Keratinocyte (primary cell): ENCODE data around the gene APOD. TPM values are rescaled to one million over a fixed set of nuclear protein-coding genes. Genes with fewer than 3 reads are reported as not detected.

Source experiments
- DNase-seq: peaks from one replicate; pipeline ENCODE4 v3.0.0-alpha.2; 2011; ENCODE audit warnings: low read depth, missing footprints, low spot score
- FAIRE-seq: peaks from 2 replicates; lab custom pipeline; 2011; peaks lifted over from hg19 to GRCh38; lab: Jason Lieb, UNC
- H2AFZ ChIP-seq: 2 replicates; pipeline ENCODE4 v1.6.0; 2012; ENCODE audit warnings: low read length, control low read depth, inconsistent platforms; ENCODE audit not compliant: control insufficient read depth
- H3K27ac ChIP-seq: 2 replicates; pipeline ENCODE4 v1.5.1; 2011; ENCODE audit warnings: low read length; ENCODE audit not compliant: control insufficient read depth, insufficient read depth
- H3K27me3 ChIP-seq: 3 replicates; pipeline ENCODE4 v1.6.0; 2011; ENCODE audit warnings: low read length; ENCODE audit not compliant: control insufficient read depth, insufficient read depth; ENCODE audit errors: extremely low read depth
- H3K36me3 ChIP-seq, 2 experiments: 2 replicates in 1 of 2; 3 replicates in 1 of 2; pipeline ENCODE4 v1.5.1; 2011; ENCODE audit warnings: low read length in 2 of 2, mild to moderate bottlenecking in 1 of 2; ENCODE audit not compliant: control insufficient read depth in 2 of 2, insufficient read depth in 2 of 2; ENCODE audit errors: extremely low read depth in 1 of 2
- H3K4me1 ChIP-seq: 3 replicates; pipeline ENCODE4 v1.5.1; 2011; ENCODE audit warnings: low read length; ENCODE audit not compliant: control insufficient read depth, insufficient read depth; ENCODE audit errors: extremely low read depth
- H3K4me2 ChIP-seq: 3 replicates; pipeline ENCODE4 v1.6.0; 2011; ENCODE audit warnings: low read depth, low read length; ENCODE audit not compliant: control insufficient read depth, insufficient read depth; ENCODE audit errors: extremely low read depth
- H3K4me3 ChIP-seq, 3 experiments: fragments of 200-600 bp in 1 of 3; sonication (generic) in 1 of 3; 2 replicates in 2 of 3; 3 replicates in 1 of 3; pipeline ENCODE4 v1.5.1; 2011 to 2016; ENCODE audit warnings: low read length in 3 of 3, mild to moderate bottlenecking in 3 of 3, control low read depth in 2 of 3, inconsistent platforms in 1 of 3, low read depth in 1 of 3, mixed read lengths in 1 of 3, mixed run types in 1 of 3, moderate library complexity in 1 of 3; ENCODE audit not compliant: control insufficient read depth in 2 of 3, insufficient read depth in 2 of 3; ENCODE audit errors: extremely low read depth in 1 of 3
- H3K79me2 ChIP-seq: 2 replicates; pipeline ENCODE4 v1.6.0; 2012; ENCODE audit warnings: low read length; ENCODE audit not compliant: control insufficient read depth, insufficient read depth
- H3K9ac ChIP-seq: 3 replicates; pipeline ENCODE4 v1.6.0; 2011; ENCODE audit warnings: low read length; ENCODE audit not compliant: control insufficient read depth, insufficient read depth; ENCODE audit errors: extremely low read depth
- H3K9me1 ChIP-seq: 3 replicates; pipeline ENCODE4 v1.6.0; 2011; ENCODE audit warnings: low read length; ENCODE audit not compliant: control insufficient read depth, insufficient read depth; ENCODE audit errors: extremely low read depth
- H3K9me3 ChIP-seq: 2 replicates; pipeline ENCODE4 v1.5.1; 2012; ENCODE audit warnings: low read depth, low read length; ENCODE audit not compliant: control insufficient read depth
- H4K20me1 ChIP-seq: 3 replicates; pipeline ENCODE4 v1.6.0; 2011; ENCODE audit warnings: low read length; ENCODE audit not compliant: control insufficient read depth, insufficient read depth; ENCODE audit errors: extremely low read depth
- CTCF ChIP-seq, 3 experiments: IDR thresholded peaks in 1 of 3; conservative IDR thresholded peaks in 1 of 3; optimal IDR thresholded peaks in 1 of 3; 2 replicates in 2 of 3; 3 replicates in 1 of 3; pipeline versions ENCODE3 to v1.5.1; 2011; ENCODE audit warnings: low read length in 3 of 3, mild to moderate bottlenecking in 3 of 3, moderate library complexity in 2 of 3, control low read depth in 1 of 3, inconsistent platforms in 1 of 3; ENCODE audit not compliant: insufficient read depth in 2 of 3; ENCODE audit errors: extremely low read depth in 1 of 3
- EZH2 ChIP-seq: IDR thresholded peaks from one replicate; pipeline ENCODE4 v1.6.1; 2012; ENCODE audit warnings: inconsistent platforms, mild to moderate bottlenecking, low read length, moderate library complexity
- dilution Hi-C: fragments of 300-500 bp; cut with MboI; formaldehyde crosslinking; loops from one replicate; pipeline ENCODE4 v1.7.0; 2020; ENCODE audit warnings: low sequenced_read_pairs; ENCODE audit not compliant: extremely low pct_ligation_motif_present
- polyA plus RNA-seq, 5 experiments: library from polyadenylated mRNA; depleted of rRNA in 3 of 5; stranded (reverse) in 3 of 5; stranded (forward) in 1 of 5; unstranded in 1 of 5; fragments of >200 nt; gene quantifications; 1 replicate in 1 of 5; 2 replicates in 3 of 5; 3 replicates in 1 of 5; pipeline versions ENCODE4 v1.2.1 to v1.2.3, GENCODE V29; 2011 to 2012; ENCODE audit warnings: missing spikeins in 2 of 5, low read depth in 1 of 5, low replicate concordance in 1 of 5

Gene APOD
- polyA plus RNA-seq, 1 donor (not counting 4 experiments of a cell fraction or from before 2014, with no cell fraction given), result not detected

DNA sequence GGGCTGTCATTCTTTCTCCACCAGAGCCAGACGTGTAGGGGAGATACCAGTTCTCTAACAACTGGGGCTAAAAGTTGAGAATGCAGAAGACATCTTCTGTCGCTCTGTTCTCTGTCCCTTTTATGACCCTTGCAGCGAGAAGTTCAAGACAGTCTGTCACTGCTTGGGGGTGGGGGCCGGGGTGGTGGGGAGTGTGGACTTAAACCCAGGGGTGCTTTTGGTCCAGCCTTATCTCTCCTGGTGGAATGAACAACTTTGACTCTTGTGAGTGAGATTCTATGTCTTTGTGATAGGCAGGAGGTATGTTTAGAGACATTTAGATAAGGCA is 767 bp upstream of the APOD start:
- no peak overlapping the region for H3K27ac ChIP-seq
- no peaks in the 10 kb centered on the region for H4K20me1 ChIP-seq
- H3K79me2 ChIP-seq, result no peaks in the 10 kb centered on the region
- no peak overlapping the region for H3K9ac ChIP-seq
- H3K27me3 ChIP-seq, result peaks cover 6% of the 10 kb centered on the region
- no peak overlapping the region for H3K4me2 ChIP-seq
- TF ChIP-seq EZH2 (no peak), CTCF (optimal IDR thresholded peaks at IDR 0.05 in 1 of 3, IDR thresholded peaks at IDR 0.05 in 1 of 3, conservative IDR thresholded peaks at IDR 0.05 in 1 of 3; ENCODE audit: extremely low read depth in 1 of 3, insufficient read depth in 2 of 3, low read length in 3 of 3) (no peak)
- H3K4me3 ChIP-seq, result no peak overlapping the region
- DNase-seq (no peak), FAIRE-seq (no peak)
- dilution Hi-C loops, result no loop called here
- H3K9me1 ChIP-seq, result no peaks in the 10 kb centered on the region
- peaks cover 3% of the 10 kb centered on the region for H3K4me1 ChIP-seq
- no peak overlapping the region for H2AFZ ChIP-seq
- H3K36me3 ChIP-seq, result no peaks in the 10 kb centered on the region
- H3K9me3 ChIP-seq, result no peaks in the 10 kb centered on the region

- H3K27ac ChIP-seq, result no peak overlapping the region
- H3K4me2 ChIP-seq, result no peak overlapping the region
- H3K9me3 ChIP-seq, result no peaks in the 10 kb centered on the region
- H4K20me1 ChIP-seq, result no peaks in the 10 kb centered on the region
- H3K27me3 ChIP-seq, result peaks cover 14% of the 10 kb centered on the region
- TF ChIP-seq CTCF (optimal IDR thresholded peaks at IDR 0.05 in 1 of 3, IDR thresholded peaks at IDR 0.05 in 1 of 3, conservative IDR thresholded peaks at IDR 0.05 in 1 of 3; ENCODE audit: extremely low read depth in 1 of 3, insufficient read depth in 2 of 3, low read length in 3 of 3) (no peak), EZH2 (no peak)
- no peaks in the 10 kb centered on the region for H3K9me1 ChIP-seq
- H3K79me2 ChIP-seq, result no peaks in the 10 kb centered on the region
- no peak overlapping the region for H3K9ac ChIP-seq
- dilution Hi-C loops, result no loop called here
- H2AFZ ChIP-seq, result no peak overlapping the region
- FAIRE-seq (no peak), DNase-seq (no peak)
- H3K4me1 ChIP-seq, result peaks cover 3% of the 10 kb centered on the region
- no peak overlapping the region for H3K4me3 ChIP-seq
- no peaks in the 10 kb centered on the region for H3K36me3 ChIP-seq
Observed at GRCh38 chr3:195582947-195583346, 793 bp downstream of the APOD start.
